HG03108 (cell line): ENCODE measurements around the gene ADAMTS13.

Source experiments
- ATAC-seq: cut with Tn5 transposase; IDR thresholded peaks from one replicate; pipeline ENCODE4 v1.9.1; 2021; ENCODE audit warnings: moderate library complexity; ENCODE audit not compliant: unreplicated experiment

ADAMTS13 gene

GRCh38 chr9:133505901-133506652 is 83.9 kb downstream of the ADAMTS13 start:
- no peak for ATAC-seq

DNA sequence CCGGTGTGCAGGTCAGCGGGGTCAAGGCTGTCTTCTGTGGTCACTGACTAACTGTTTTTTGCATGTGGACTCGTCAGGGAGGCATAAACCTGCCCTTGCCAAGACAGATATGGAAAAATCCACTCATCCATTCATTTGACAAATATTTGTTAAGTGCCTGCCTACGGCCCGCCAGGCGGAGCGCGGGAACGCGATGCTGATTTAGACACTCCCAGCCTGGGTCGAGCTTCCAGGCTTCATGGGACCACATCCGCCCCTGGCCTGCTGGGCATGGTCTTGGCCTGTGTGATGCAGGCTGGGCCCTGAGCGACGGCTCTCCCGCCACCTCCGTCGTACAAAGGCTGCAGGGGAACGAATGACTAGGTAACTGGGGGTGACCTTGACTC is 84.5 kb downstream of the ADAMTS13 start:
- ATAC-seq, result no peak

DNA sequence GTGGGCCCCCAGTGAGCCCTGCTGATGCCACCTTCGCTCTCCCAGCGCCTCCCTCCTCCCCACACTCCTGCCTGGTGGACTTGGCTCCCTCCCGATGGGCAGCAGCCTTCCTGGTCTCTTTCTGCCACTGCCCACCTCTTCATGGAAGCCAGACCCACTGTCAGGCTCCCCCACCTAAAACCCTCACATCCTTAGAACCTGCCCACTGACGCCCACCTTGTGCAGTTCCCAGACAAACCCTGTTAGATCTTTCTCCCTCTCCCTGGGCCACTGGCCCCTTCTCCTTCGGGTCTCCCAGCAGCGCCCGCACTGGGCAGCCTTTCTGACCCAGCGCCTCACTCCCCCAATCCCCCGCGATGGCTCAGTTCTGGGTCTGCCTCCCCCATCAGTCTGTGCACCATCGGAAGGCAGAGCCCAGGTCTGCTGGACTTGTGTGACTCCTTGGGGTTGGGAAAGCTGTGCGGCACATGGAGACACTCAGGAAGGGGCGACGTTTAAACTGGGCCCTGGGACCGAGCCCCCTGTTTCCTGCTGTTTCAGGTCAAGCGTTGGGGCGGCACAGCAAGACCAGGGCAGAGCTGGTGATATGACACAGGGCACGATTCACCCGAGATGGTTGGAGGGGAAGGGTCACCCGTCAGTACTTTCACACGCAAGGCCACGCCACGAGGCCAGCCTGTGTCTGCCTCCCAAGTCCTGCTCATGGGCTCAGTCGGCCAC is 85.2 kb downstream of the ADAMTS13 start:
- no peak for ATAC-seq

GRCh38 chr9:133508046-133508445 is 85.9 kb downstream of the ADAMTS13 start:
- ATAC-seq, result no peak
